CD4-positive, alpha-beta T cell treated with Interleukin-17A for 4 hours (primary cell): ENCODE data around the gene PRPSAP1.

Experiments
- DNase-seq: peaks from one replicate; pipeline ENCODE4 v3.0.0-alpha.2; 2020; ENCODE audit warnings: mixed read lengths

Gene PRPSAP1

GRCh38 chr17:76264755-76265623 lies 88.7 kb downstream of the PRPSAP1 start, which contains the start of gene UBALD2:
TSS of gene UBALD2 (plus strand) at chr17:76265348. CDS start at chr17:76265506, 158 bp downstream.
- peak; percentile 99 for DNase-seq

GRCh38 chr17:76264425-76264754 lies 89.3 kb downstream of the PRPSAP1 start:
- DNase-seq: peak; percentile 28

- no peak for DNase-seq
These were observed 89.8 kb downstream of the PRPSAP1 start for GRCh38 chr17:76263896-76264295.

GRCh38 chr17:76262732-76263344 lies 90.9 kb downstream of the PRPSAP1 start:
- DNase-seq: peak; percentile 43

- peak; percentile 36 for DNase-seq
These were observed 92.1 kb downstream of the PRPSAP1 start for GRCh38 chr17:76261421-76262215.

GRCh38 chr17:76260669-76261068 lies 93.0 kb downstream of the PRPSAP1 start:
- no peak for DNase-seq

GRCh38 chr17:76260220-76260619 lies 93.5 kb downstream of the PRPSAP1 start:
- DNase-seq: no peak
